ENCODE measurements around the gene SPI1.

Gene SPI1

GRCh38 chr11:47390422-47390760 lies 12.0 kb upstream of the SPI1 start:
- H3K4me3 ChIP-seq (ENCODE audit: low read depth, low read length), result no peak overlapping the region
- DNase-seq (ENCODE audit: low read depth), result no peak
- TF ChIP-seq CTCF (IDR thresholded peaks at IDR 0.05; ENCODE audit: low read depth, low read length) (no peak), MYC (IDR thresholded peaks at IDR 0.05; ENCODE audit: low read depth, low read length) (no peak), MAX (IDR thresholded peaks at IDR 0.05; ENCODE audit: low read depth, low read length) (no peak), POLR2A (IDR thresholded peaks at IDR 0.05; ENCODE audit: extremely low read depth, insufficient read length) (no peak)

GRCh38 chr11:47389577-47390421 lies 11.5 kb upstream of the SPI1 start:
- H3K4me3 ChIP-seq (ENCODE audit: low read depth, low read length), result no peak overlapping the region
- TF ChIP-seq MAX (IDR thresholded peaks at IDR 0.05; ENCODE audit: low read depth, low read length) (no peak), CTCF (IDR thresholded peaks at IDR 0.05; ENCODE audit: low read depth, low read length) (no peak), POLR2A (IDR thresholded peaks at IDR 0.05; ENCODE audit: extremely low read depth, insufficient read length) (no peak), MYC (IDR thresholded peaks at IDR 0.05; ENCODE audit: low read depth, low read length) (no peak)
- no peak for DNase-seq (ENCODE audit: low read depth)

- DNase-seq (ENCODE audit: low read depth), result no peak
- H3K4me3 ChIP-seq (ENCODE audit: low read depth, low read length), result no peak overlapping the region
- no peak for TF ChIP-seq MAX (IDR thresholded peaks at IDR 0.05; ENCODE audit: low read depth, low read length)
- TF ChIP-seq CTCF (IDR thresholded peaks at IDR 0.05; ENCODE audit: low read depth, low read length), result no peak
- TF ChIP-seq POLR2A (IDR thresholded peaks at IDR 0.05; ENCODE audit: extremely low read depth, insufficient read length), result no peak
- no peak for TF ChIP-seq MYC (IDR thresholded peaks at IDR 0.05; ENCODE audit: low read depth, low read length)
These were observed 10.6 kb upstream of the SPI1 start for GRCh38 chr11:47388697-47389576.

- DNase-seq (ENCODE audit: low read depth), result peak; percentile 86
- TF ChIP-seq POLR2A (IDR thresholded peaks at IDR 0.05; ENCODE audit: extremely low read depth, insufficient read length) (no peak), MAX (IDR thresholded peaks at IDR 0.05; ENCODE audit: low read depth, low read length) (no peak), MYC (IDR thresholded peaks at IDR 0.05; ENCODE audit: low read depth, low read length) (no peak), CTCF (IDR thresholded peaks at IDR 0.05; ENCODE audit: low read depth, low read length) (no peak)
- H3K4me3 ChIP-seq (ENCODE audit: low read depth, low read length), result no peak overlapping the region
These were observed 9.8 kb upstream of the SPI1 start for GRCh38 chr11:47387944-47388696.

- H3K4me3 ChIP-seq (ENCODE audit: low read depth, low read length), result no peak overlapping the region
- no peak for DNase-seq (ENCODE audit: low read depth)
- TF ChIP-seq MAX (IDR thresholded peaks at IDR 0.05; ENCODE audit: low read depth, low read length) (no peak), MYC (IDR thresholded peaks at IDR 0.05; ENCODE audit: low read depth, low read length) (no peak), POLR2A (IDR thresholded peaks at IDR 0.05; ENCODE audit: extremely low read depth, insufficient read length) (no peak), CTCF (IDR thresholded peaks at IDR 0.05; ENCODE audit: low read depth, low read length) (no peak)
These were observed 6.2 kb upstream of the SPI1 start for GRCh38 chr11:47384498-47384897.
